B cell (primary cell): ENCODE measurements around the gene ANKRD61. TPM values are rescaled to one million over a fixed set of nuclear protein-coding genes. Genes with fewer than 3 reads are reported as not detected.

Experiments used
- ATAC-seq: fragments of 200-7000 bp; cut with Tn5 transposase; one replicate; pipeline ENCODE4 v1.10.0; 2021; ENCODE audit warnings: low read depth, mild to moderate bottlenecking, moderate number of reproducible peaks, moderate library complexity
- CTCF ChIA-PET: fragments of 350-600 bp; sonication (Branson Sonifier 250); formaldehyde crosslinking; loops from one replicate; lab custom pipeline; 2021; ENCODE audit warnings: antibody characterized with exemption, inconsistent platforms; lab: Charles Lee
- POLR2A ChIA-PET: fragments of 350-600 bp; sonication (Branson Sonifier 250); formaldehyde crosslinking; loops from one replicate; lab custom pipeline; 2021; ENCODE audit warnings: antibody characterized with exemption; lab: Charles Lee
- DNase-seq: peaks from one replicate; pipeline ENCODE4 v3.0.0; 2013
- H2AFZ ChIP-seq: 2 replicates; pipeline ENCODE4 v1.6.1; 2012; ENCODE audit warnings: mild to moderate bottlenecking, low read depth, low read length; ENCODE audit not compliant: insufficient read depth, poor library complexity, severe bottlenecking
- H3K27ac ChIP-seq, 2 donors: 1 replicate in 1 of 2; 2 replicates in 1 of 2; pipeline ENCODE4 v1.5.1; 2012 to 2013; ENCODE audit warnings: low read length in 2 of 2, mild to moderate bottlenecking in 2 of 2, moderate library complexity in 1 of 2
- H3K27me3 ChIP-seq, 4 experiments: fragments of 200-600 bp in 1 of 4; sonication (generic) in 1 of 4; replicated peaks in 1 of 4; 1 replicate in 2 of 4; 2 replicates in 2 of 4; pipeline versions ENCODE4 v1.6.1 to v1.7.0; 2013 to 2016; ENCODE audit warnings: low read length in 3 of 4, mild to moderate bottlenecking in 2 of 4, mixed read lengths in 1 of 4, moderate library complexity in 1 of 4; ENCODE audit not compliant: insufficient read depth in 4 of 4, control insufficient read depth in 3 of 4; ENCODE audit errors: control extremely low read depth in 1 of 4
- H3K36me3 ChIP-seq, 2 experiments: replicated peaks in 1 of 2; 1 replicate in 1 of 2; 2 replicates in 1 of 2; pipeline versions ENCODE4 v1.6.1 to v1.7.1; 2013; ENCODE audit warnings: low read length in 1 of 2; ENCODE audit not compliant: insufficient read depth in 2 of 2, control insufficient read depth in 1 of 2; ENCODE audit errors: control extremely low read depth in 1 of 2, extremely low read depth in 1 of 2
- H3K4me1 ChIP-seq, 2 donors: fragments of 200-600 bp in 1 of 2; sonication (generic) in 1 of 2; 1 replicate in 1 of 2; 2 replicates in 1 of 2; pipeline versions ENCODE4 v1.5.1 to v1.6.1; 2013 to 2017; ENCODE audit warnings: low read length in 2 of 2; ENCODE audit not compliant: control insufficient read depth in 2 of 2, insufficient read depth in 2 of 2
- H3K4me2 ChIP-seq: replicated peaks from 2 replicates; pipeline ENCODE3; 2012; ENCODE audit warnings: mild to moderate bottlenecking, low read depth, low read length; ENCODE audit not compliant: poor library complexity, severe bottlenecking
- H3K4me3 ChIP-seq, 5 experiments: fragments of 200-600 bp in 1 of 5; sonication (generic) in 1 of 5; 1 replicate in 3 of 5; 2 replicates in 2 of 5; pipeline versions ENCODE4 v1.5.1 to v1.7.0; 2011 to 2016; ENCODE audit warnings: low read length in 4 of 5, mild to moderate bottlenecking in 4 of 5, low read depth in 2 of 5, control low read depth in 1 of 5, moderate library complexity in 1 of 5; ENCODE audit not compliant: insufficient read depth in 1 of 5; ENCODE audit errors: control extremely low read depth in 1 of 5, extremely low read depth in 1 of 5
- H3K79me2 ChIP-seq: fragments of 200-600 bp; sonication (generic); one replicate; pipeline ENCODE4 v1.6.0; 2016; ENCODE audit warnings: low read length; ENCODE audit not compliant: control insufficient read depth, insufficient read depth
- H3K9ac ChIP-seq: fragments of 200-600 bp; sonication (generic); 2 replicates; pipeline ENCODE4 v1.6.1; 2017; ENCODE audit warnings: mild to moderate bottlenecking, low read length, moderate library complexity
- H3K9me3 ChIP-seq, 3 donors: one replicate each; pipeline versions ENCODE4 v1.6.1 to v1.7.1; 2013; ENCODE audit warnings: low read length in 2 of 3; ENCODE audit not compliant: control insufficient read depth in 2 of 3, insufficient read depth in 1 of 3; ENCODE audit errors: control extremely low read depth in 1 of 3
- H4K20me1 ChIP-seq: 2 replicates; pipeline ENCODE4 v1.6.0; 2012; ENCODE audit warnings: mild to moderate bottlenecking, low read length; ENCODE audit not compliant: insufficient read depth, control insufficient read depth, poor library complexity, severe bottlenecking
- H3K27ac Mint-ChIP-seq: one replicate; pipeline ENCODE4 v1.8.0; 2021; ENCODE audit warnings: mixed read lengths
- H3K27me3 Mint-ChIP-seq: one replicate; pipeline ENCODE4 v1.8.0; 2021; ENCODE audit warnings: mixed read lengths
- H3K4me1 Mint-ChIP-seq: one replicate; pipeline ENCODE4 v1.8.0; 2021; ENCODE audit warnings: mixed read lengths
- H3K4me3 Mint-ChIP-seq: one replicate; pipeline ENCODE4 v1.8.0; 2021; ENCODE audit warnings: mixed read lengths
- H3K9me3 Mint-ChIP-seq: one replicate; pipeline ENCODE4 v1.8.0; 2022; ENCODE audit warnings: mixed read lengths; ENCODE audit not compliant: insufficient read depth
- EZH2 ChIP-seq: IDR thresholded peaks from 2 replicates; pipeline ENCODE4 v1.6.1; 2012; ENCODE audit warnings: borderline replicate concordance, low read depth, mild to moderate bottlenecking, moderate library complexity, low read length; ENCODE audit not compliant: insufficient read depth, poor library complexity, severe bottlenecking
- WGBS: methylation state at CpG from one replicate; pipeline ENCODE4 v1.1.5; 2013; ENCODE audit warnings: missing lambda C conversion rate; ENCODE audit not compliant: insufficient coverage; 5-methylcytosine and 5-hydroxymethylcytosine counted together
- intact Hi-C: fragments of 100-400 bp; cut with micrococcal nuclease; formaldehyde crosslinking; loops from one replicate; pipeline ENCODE4 v1.10.0; 2022
- polyA plus RNA-seq: library from polyadenylated mRNA; depleted of rRNA; stranded (reverse); fragments of >200 nt; gene quantifications from 2 replicates; pipeline ENCODE4 v1.2.3, GENCODE V29; 2012
- total RNA-seq, 2 donors: library from RNA; stranded (reverse); fragments of 120-200 nt in 1 of 2; gene quantifications; 1 replicate in 1 of 2; 2 replicates in 1 of 2; pipeline versions ENCODE4 v1.2.3 to v1.2.4, GENCODE V29; 2013 to 2022
- TF ChIP-seq, protein P1 (sequence below): fragments of 200-600 bp; IDR thresholded peaks from one replicate; pipeline ENCODE4 v1.8.0; 2022; ENCODE audit warnings: antibody characterized with exemption, mild to moderate bottlenecking

Gene ANKRD61
- total and polyA plus RNA-seq, 2 donors (not counting 1 experiment from before 2014, with no cell fraction given): 0.13 TPM; not detected in 1

DNA sequence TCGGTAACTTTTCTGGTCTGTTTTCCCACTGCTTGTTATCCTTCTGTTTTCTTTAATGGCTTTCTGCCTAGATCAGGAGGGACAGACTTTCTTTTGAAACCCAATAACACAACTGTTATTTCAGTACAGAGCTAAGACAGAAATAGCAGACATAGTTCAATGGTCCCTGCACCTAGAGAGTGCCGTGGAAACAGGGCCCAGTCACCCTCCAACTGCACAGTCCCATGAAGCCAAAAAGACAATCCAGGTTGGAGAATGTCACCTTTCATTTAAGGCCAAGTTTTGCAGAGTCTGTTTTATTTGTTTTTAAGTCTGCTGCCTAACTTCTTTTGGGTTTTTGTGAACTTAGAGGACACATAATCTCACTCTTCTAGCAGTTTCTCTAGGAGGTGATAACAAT, 19.6 kb upstream of the ANKRD61 start:
- Histone ChIP-seq H3K27me3 (no peaks in the 10 kb centered on the region), H2AFZ (no peak overlapping the region), H3K9me3 (no peaks in the 10 kb centered on the region), H3K36me3 (peaks cover 0 to 16% of the 10 kb centered on the region in 2 experiments), H3K79me2 (peaks cover 58% of the 10 kb centered on the region), H3K4me3 (no peak overlapping the region), H3K4me2 (no peak overlapping the region), H3K27ac (no peak overlapping the region), H3K4me1 (peaks cover 3 to 9% of the 10 kb centered on the region in 2 donors), H4K20me1 (peaks cover 4% of the 10 kb centered on the region), H3K9ac (no peak overlapping the region)
- DNase-seq (no peak), ATAC-seq (no peak)
- WGBS: 100% methylated on average over 1 of the region's 2 CpGs
- TF ChIP-seq EZH2: no peak
- Mint-ChIP-seq H3K4me3 (no peak overlapping the region), H3K27me3 (no peaks in the 10 kb centered on the region), H3K4me1 (peaks cover 36% of the 10 kb centered on the region), H3K27ac (no peak overlapping the region), H3K9me3 (no peaks in the 10 kb centered on the region)
- intact Hi-C loops: no loop called here
- CTCF ChIA-PET: interaction anchor here (1.2 to 2.3 kb wide), 2 partner anchors 14 to 309 kb away, joined by 3 to 5 read pairs; no protein-coding TSS in a partner anchor
- POLR2A ChIA-PET: no interaction called here

DNA sequence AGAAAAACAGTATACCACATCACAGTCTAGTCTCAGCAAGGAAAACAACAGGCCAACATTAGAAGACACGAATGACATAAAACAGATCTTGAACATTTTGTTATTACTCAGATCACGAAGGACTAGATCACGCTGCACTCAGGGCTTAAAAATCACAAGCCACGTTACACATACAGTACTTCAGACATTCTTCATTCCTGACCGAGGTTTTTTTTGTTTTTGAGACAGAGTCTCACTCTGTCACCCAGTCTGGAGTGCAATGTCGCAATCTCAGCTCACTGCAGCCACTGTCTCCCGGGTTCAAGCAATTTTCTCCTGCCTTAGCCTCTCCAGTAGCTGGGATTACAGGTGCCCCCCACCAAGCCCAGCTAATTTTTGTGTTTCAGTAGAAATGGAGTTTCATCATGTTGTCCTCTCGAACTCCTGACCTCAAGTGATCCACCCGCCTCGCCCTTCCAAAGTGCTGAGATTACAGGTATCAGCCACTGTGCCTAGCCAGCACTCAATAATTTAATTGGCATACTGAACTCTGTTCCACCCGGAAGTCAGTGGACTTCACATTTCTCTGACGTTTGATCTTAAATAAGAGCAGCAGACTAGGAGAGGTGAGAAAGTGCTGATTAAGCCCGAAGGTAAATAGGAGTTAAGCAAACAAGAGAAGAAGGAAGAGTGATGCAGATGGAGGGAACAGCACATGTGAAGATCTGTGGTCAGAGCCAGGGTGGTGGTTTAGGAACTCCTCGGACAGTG, 18.6 kb upstream of the ANKRD61 start:
- ChIA-PET CTCF (interaction anchor here (1.2 to 2.3 kb wide), 2 partner anchors 15 to 308 kb away, joined by 3 to 5 read pairs; no protein-coding TSS in a partner anchor), POLR2A (no interaction called here)
- Mint-ChIP-seq H3K27me3 (no peaks in the 10 kb centered on the region), H3K4me3 (no peak overlapping the region), H3K9me3 (no peaks in the 10 kb centered on the region), H3K4me1 (peaks cover 31% of the 10 kb centered on the region), H3K27ac (no peak overlapping the region)
- H3K27me3 ChIP-seq: no peaks in the 10 kb centered on the region
- no peak overlapping the region for H2AFZ ChIP-seq
- H3K4me3 ChIP-seq: no peak overlapping the region
- H3K4me2 ChIP-seq: no peak overlapping the region
- DNase-seq (no peak), ATAC-seq (no peak)
- H3K36me3 ChIP-seq: peaks cover 0 to 21% of the 10 kb centered on the region in 2 experiments
- no peaks in the 10 kb centered on the region for H3K9me3 ChIP-seq
- no peak for TF ChIP-seq EZH2
- TF ChIP-seq, protein P1, sequence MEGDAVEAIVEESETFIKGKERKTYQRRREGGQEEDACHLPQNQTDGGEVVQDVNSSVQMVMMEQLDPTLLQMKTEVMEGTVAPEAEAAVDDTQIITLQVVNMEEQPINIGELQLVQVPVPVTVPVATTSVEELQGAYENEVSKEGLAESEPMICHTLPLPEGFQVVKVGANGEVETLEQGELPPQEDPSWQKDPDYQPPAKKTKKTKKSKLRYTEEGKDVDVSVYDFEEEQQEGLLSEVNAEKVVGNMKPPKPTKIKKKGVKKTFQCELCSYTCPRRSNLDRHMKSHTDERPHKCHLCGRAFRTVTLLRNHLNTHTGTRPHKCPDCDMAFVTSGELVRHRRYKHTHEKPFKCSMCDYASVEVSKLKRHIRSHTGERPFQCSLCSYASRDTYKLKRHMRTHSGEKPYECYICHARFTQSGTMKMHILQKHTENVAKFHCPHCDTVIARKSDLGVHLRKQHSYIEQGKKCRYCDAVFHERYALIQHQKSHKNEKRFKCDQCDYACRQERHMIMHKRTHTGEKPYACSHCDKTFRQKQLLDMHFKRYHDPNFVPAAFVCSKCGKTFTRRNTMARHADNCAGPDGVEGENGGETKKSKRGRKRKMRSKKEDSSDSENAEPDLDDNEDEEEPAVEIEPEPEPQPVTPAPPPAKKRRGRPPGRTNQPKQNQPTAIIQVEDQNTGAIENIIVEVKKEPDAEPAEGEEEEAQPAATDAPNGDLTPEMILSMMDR: no peak
- H3K79me2 ChIP-seq: peaks cover 52% of the 10 kb centered on the region
- peaks cover 3 to 9% of the 10 kb centered on the region in 2 donors for H3K4me1 ChIP-seq
- no peak overlapping the region for H3K9ac ChIP-seq
- 84% methylated on average over 12 of the region's 14 CpGs for WGBS
- intact Hi-C loops: no loop called here
- peaks cover 4% of the 10 kb centered on the region for H4K20me1 ChIP-seq
- no peak overlapping the region for H3K27ac ChIP-seq
